Activated gamma-delta T cell treated with anti-CD3 and anti-CD28 coated beads, Interleukin-2, amount 50 U/mL, for 16 hours (primary cell): ENCODE data around the gene EYA4.
"Not testable (repeated sequence)": the region's sequence is repeated elsewhere in the genome, so short reads cannot be mapped to it uniquely, and the experiment has no call there.

Experiments used
- DNase-seq: peaks from one replicate; pipeline ENCODE4 v3.0.0-alpha.2; 2020; ENCODE audit warnings: low read depth

Gene EYA4

GRCh38 chr6:133352046-133352445 is 110.9 kb downstream of the EYA4 start:
- DNase-seq = no peak

- no peak for DNase-seq
Observed at GRCh38 chr6:133353061-133353460, 111.9 kb downstream of the EYA4 start.

- DNase-seq = no peak
Observed at GRCh38 chr6:133355922-133356321, 114.8 kb downstream of the EYA4 start.

GRCh38 chr6:133358574-133359150 is 117.5 kb downstream of the EYA4 start:
- DNase-seq = no peak

- DNase-seq = no peak
Observed at GRCh38 chr6:133359256-133359655, 118.1 kb downstream of the EYA4 start.

- no peak for DNase-seq
Observed at GRCh38 chr6:133359760-133360159, 118.6 kb downstream of the EYA4 start.

- DNase-seq = no peak
Observed at GRCh38 chr6:133360194-133360593, 119.0 kb downstream of the EYA4 start.

- no peak for DNase-seq
Observed at GRCh38 chr6:133362813-133363212, 121.7 kb downstream of the EYA4 start.

- DNase-seq = no peak
Observed at GRCh38 chr6:133368664-133369063, 127.5 kb downstream of the EYA4 start.

- no peak for DNase-seq
Observed at GRCh38 chr6:133369773-133370272, 128.7 kb downstream of the EYA4 start.

GRCh38 chr6:133376743-133377142 is 135.6 kb downstream of the EYA4 start:
- no peak for DNase-seq

- no peak for DNase-seq
Observed at GRCh38 chr6:133377219-133377618, 136.1 kb downstream of the EYA4 start.

- DNase-seq = no peak
Observed at GRCh38 chr6:133380047-133380446, 138.9 kb downstream of the EYA4 start.

GRCh38 chr6:133380723-133381122 is 139.6 kb downstream of the EYA4 start:
- no peak for DNase-seq

- no peak for DNase-seq
Observed at GRCh38 chr6:133388731-133389130, 147.6 kb downstream of the EYA4 start.

- DNase-seq = no peak
Observed at GRCh38 chr6:133390168-133390567, 149.0 kb downstream of the EYA4 start.

GRCh38 chr6:133392015-133392414 is 150.9 kb downstream of the EYA4 start:
- no peak for DNase-seq

- DNase-seq = no peak
Observed at GRCh38 chr6:133392641-133393040, 151.5 kb downstream of the EYA4 start.

GRCh38 chr6:133393891-133394290 is 152.7 kb downstream of the EYA4 start:
- no peak for DNase-seq

GRCh38 chr6:133394630-133395029 is 153.5 kb downstream of the EYA4 start:
- no peak for DNase-seq

- DNase-seq = no peak
Observed at GRCh38 chr6:133396233-133396983, 155.3 kb downstream of the EYA4 start.

- no peak for DNase-seq
Observed at GRCh38 chr6:133396984-133397348, 155.8 kb downstream of the EYA4 start.

GRCh38 chr6:133397601-133398000 is 156.4 kb downstream of the EYA4 start:
- not testable (repeated sequence) for DNase-seq

- no peak for DNase-seq
Observed at GRCh38 chr6:133399426-133399825, 158.3 kb downstream of the EYA4 start.
